SK-N-SH (cell line): ENCODE data around the gene ABCA4. TPM values are rescaled to one million over a fixed set of nuclear protein-coding genes. Genes with fewer than 3 reads are reported as not detected.

Experiments used
- CTCF ChIA-PET: fragments of 300-600, 350-600 bp; formaldehyde crosslinking; extraction: SDS; loops from one replicate; lab custom pipeline; 2021; lab: Yijun Ruan, JAX
- POLR2A ChIA-PET: fragments of 350-600 bp; sonication (Branson Sonifier 250); formaldehyde crosslinking; extraction: SDS; loops from one replicate; lab custom pipeline; 2020; ENCODE audit warnings: antibody characterized with exemption, inconsistent platforms; lab: Yijun Ruan, JAX
- DNase-seq: peaks from one replicate; pipeline ENCODE4 v3.0.0; 2012
- H2AFZ ChIP-seq: fragments of 200-600 bp; sonication (generic); 2 replicates; pipeline ENCODE4 v1.8.1; 2016; ENCODE audit warnings: antibody characterized with exemption, mild to moderate bottlenecking, low read depth
- H3F3A ChIP-seq: fragments of 200-600 bp; sonication (generic); replicated peaks from 2 replicates; pipeline ENCODE3; 2016; ENCODE audit warnings: antibody characterized with exemption, mild to moderate bottlenecking; ENCODE audit not compliant: insufficient read depth
- H3K27ac ChIP-seq, 2 experiments: fragments of 200-500 bp in 1 of 2; fragments of 200-600 bp in 1 of 2; sonication (Bioruptor generic) in 1 of 2; sonication (generic), shearing (Covaris generic) in 1 of 2; 2 replicates each; pipeline versions ENCODE4 v1.5.1 to v1.6.1; 2014 to 2016; ENCODE audit warnings: low read depth in 2 of 2, inconsistent platforms in 1 of 2, low read length in 1 of 2, mild to moderate bottlenecking in 1 of 2, mixed read lengths in 1 of 2
- H3K27me3 ChIP-seq: fragments of 200-600 bp; sonication (generic), shearing (Covaris generic); 2 replicates; pipeline ENCODE4 v1.6.1; 2016; ENCODE audit warnings: mixed run types; ENCODE audit not compliant: insufficient read depth
- H3K36me3 ChIP-seq, 2 experiments: fragments of 200-500 bp in 1 of 2; fragments of 200-600 bp in 1 of 2; sonication (Bioruptor generic) in 1 of 2; sonication (generic) in 1 of 2; replicated peaks in 1 of 2; 2 replicates each; pipeline versions ENCODE3 to v1.5.1; 2014 to 2016; ENCODE audit warnings: low read length in 1 of 2, mild to moderate bottlenecking in 1 of 2; ENCODE audit not compliant: insufficient read depth in 2 of 2, control insufficient read depth in 1 of 2
- H3K4me1 ChIP-seq, 2 experiments: fragments of 200-500 bp in 1 of 2; fragments of 200-600 bp in 1 of 2; sonication (Bioruptor generic) in 1 of 2; sonication (generic), shearing (Covaris generic) in 1 of 2; 2 replicates each; pipeline versions ENCODE4 v1.5.1 to v1.6.1; 2014 to 2016; ENCODE audit warnings: low read depth in 1 of 2, low read length in 1 of 2, mixed run types in 1 of 2; ENCODE audit not compliant: insufficient read depth in 2 of 2, control insufficient read depth in 1 of 2
- H3K4me2 ChIP-seq: fragments of 200-600 bp; sonication (generic), shearing (Covaris generic); 2 replicates; pipeline ENCODE4 v1.6.1; 2017; ENCODE audit warnings: mixed run types
- H3K4me3 ChIP-seq, 2 experiments: fragments of 200-500 bp in 1 of 2; fragments of 200-600 bp in 1 of 2; sonication (Bioruptor generic) in 1 of 2; sonication (generic), shearing (Covaris generic) in 1 of 2; 2 replicates each; pipeline versions ENCODE4 v1.5.1 to v1.8.1; 2014 to 2016; ENCODE audit warnings: low read depth in 2 of 2, inconsistent platforms in 1 of 2, low read length in 1 of 2, mild to moderate bottlenecking in 1 of 2, mixed read lengths in 1 of 2, moderate library complexity in 1 of 2
- H3K79me2 ChIP-seq: fragments of 200-600 bp; sonication (generic); 2 replicates; pipeline ENCODE4 v1.8.1; 2017; ENCODE audit warnings: mild to moderate bottlenecking; ENCODE audit not compliant: insufficient read depth
- H3K9ac ChIP-seq: fragments of 200-600 bp; sonication (generic); 2 replicates; pipeline ENCODE4 v1.6.1; 2017; ENCODE audit warnings: mixed run types
- H3K9me2 ChIP-seq: fragments of 200-600 bp; sonication (generic); 2 replicates; pipeline ENCODE4 v1.6.1; 2017; ENCODE audit warnings: mixed run types
- H3K9me3 ChIP-seq: fragments of 200-600 bp; sonication (generic); 2 replicates; pipeline ENCODE4 v1.6.1; 2017; ENCODE audit warnings: mixed run types, mild to moderate bottlenecking, moderate library complexity
- H4K20me1 ChIP-seq: fragments of 200-600 bp; sonication (generic); 2 replicates; pipeline ENCODE4 v1.6.1; 2017; ENCODE audit warnings: mild to moderate bottlenecking, mixed run types; ENCODE audit not compliant: insufficient read depth
- CHD2 ChIP-seq: fragments of 150-350 bp; IDR thresholded peaks from 2 replicates; pipeline ENCODE4 v1.6.1; 2018; ENCODE audit warnings: low read length; ENCODE audit not compliant: partially characterized antibody
- CTCF ChIP-seq: fragments of 200-600 bp; sonication (generic); IDR thresholded peaks from 2 replicates; pipeline ENCODE4 v1.6.1; 2017; ENCODE audit warnings: antibody characterized with exemption, mild to moderate bottlenecking, moderate library complexity
- EP300 ChIP-seq, 2 experiments: IDR thresholded peaks; 2 replicates each; pipeline versions ENCODE4 v1.4.0 to v1.6.1; 2012; ENCODE audit warnings: borderline replicate concordance in 1 of 2, low read depth in 1 of 2, low read length in 1 of 2
- FOSL2 ChIP-seq: IDR thresholded peaks from 2 replicates; pipeline ENCODE4 v1.4.0; 2012; ENCODE audit warnings: low read depth, mild to moderate bottlenecking, moderate library complexity, borderline replicate concordance
- FOXM1 ChIP-seq: IDR thresholded peaks from 2 replicates; pipeline ENCODE4 v1.4.0; 2012; ENCODE audit warnings: low read depth, mild to moderate bottlenecking
- GABPA ChIP-seq: IDR thresholded peaks from 2 replicates; pipeline ENCODE4 v1.4.0; 2012; ENCODE audit warnings: low read depth, mild to moderate bottlenecking
- IRF3 ChIP-seq: fragments of 150-350 bp; IDR thresholded peaks from 2 replicates; pipeline ENCODE4 v1.6.1; 2016; ENCODE audit warnings: mild to moderate bottlenecking, low read depth, low read length
- NRF1 ChIP-seq: IDR thresholded peaks from 2 replicates; pipeline ENCODE4 v1.6.1; 2012; ENCODE audit warnings: low read depth, mild to moderate bottlenecking, low read length
- RAD21 ChIP-seq: IDR thresholded peaks from 2 replicates; pipeline ENCODE4 v1.6.1; 2012; ENCODE audit warnings: mild to moderate bottlenecking, low read length
- RCOR1 ChIP-seq: fragments of 150-350 bp; IDR thresholded peaks from 2 replicates; pipeline ENCODE4 v1.6.1; 2017; ENCODE audit warnings: antibody characterized with exemption, low read length
- REST ChIP-seq: IDR thresholded peaks from 2 replicates; pipeline ENCODE4 v1.6.1; 2012; ENCODE audit warnings: mild to moderate bottlenecking, low read depth, low read length, moderate library complexity
- RFX5 ChIP-seq: IDR thresholded peaks from 2 replicates; pipeline ENCODE4 v1.6.1; 2012; ENCODE audit warnings: mild to moderate bottlenecking, improper control_type of control experiment, low read length
- WGBS: methylation state at CpG from one replicate; pipeline ENCODE4 v1.1.6; 2017; ENCODE audit warnings: low lambda C conversion rate; 5-methylcytosine and 5-hydroxymethylcytosine counted together
- polyA plus RNA-seq, 3 experiments: library from polyadenylated mRNA; depleted of rRNA; stranded (reverse); fragments of >200 nt; gene quantifications; 2 replicates each; pipeline ENCODE4 v1.2.3, GENCODE V29; 2012

The ABCA4 gene
- polyA plus RNA-seq, 1 of the 3 experiments (the other 2 are of a cell fraction), result 0.03 TPM

- POLR2A ChIA-PET, result no interaction called here
- Histone ChIP-seq H3F3A (peaks cover 12% of the 10 kb centered on the region), H3K79me2 (no peaks in the 10 kb centered on the region), H3K36me3 (no peaks in the 10 kb centered on the region), H3K9me3 (no peaks in the 10 kb centered on the region), H4K20me1 (no peaks in the 10 kb centered on the region), H2AFZ (no peak overlapping the region), H3K4me3 (no peak overlapping the region), H3K27me3 (no peaks in the 10 kb centered on the region), H3K9me2 (no peaks in the 10 kb centered on the region), H3K27ac (no peak overlapping the region), H3K4me1 (peaks cover 4 to 8% of the 10 kb centered on the region in 2 experiments; a peak in 2 of 4 replicates), H3K9ac (no peak overlapping the region), H3K4me2 (no peak overlapping the region)
- TF ChIP-seq RCOR1 (no peak), REST (no peak), FOSL2 (no peak), RFX5 (no peak), GABPA (no peak), CTCF (no peak), IRF3 (no peak), NRF1 (no peak), RAD21 (no peak), CHD2 (no peak), EP300 (IDR thresholded peaks at IDR 0.05; ENCODE audit: borderline replicate concordance in 1 of 2, low read depth in 1 of 2, low read length in 1 of 2) (no peak), FOXM1 (no peak)
- WGBS, result 54% methylated on average over 2 of the region's 2 CpGs
- CTCF ChIA-PET, result interaction anchor here (1.1 to 1.7 kb wide), 2 partner anchors 54 to 363 kb away, joined by 3 to 4 read pairs; no protein-coding TSS in a partner anchor
- no peak for DNase-seq
These were observed 148.6 kb downstream of the ABCA4 start for GRCh38 chr1:93972341-93972740.
